HS-5 (cell line): ENCODE measurements around the gene TMX2.

Experiments
- DNase-seq: peaks from one replicate; pipeline ENCODE4 v3.0.0-alpha.2; 2012; ENCODE audit warnings: low read depth

Gene TMX2

DNA sequence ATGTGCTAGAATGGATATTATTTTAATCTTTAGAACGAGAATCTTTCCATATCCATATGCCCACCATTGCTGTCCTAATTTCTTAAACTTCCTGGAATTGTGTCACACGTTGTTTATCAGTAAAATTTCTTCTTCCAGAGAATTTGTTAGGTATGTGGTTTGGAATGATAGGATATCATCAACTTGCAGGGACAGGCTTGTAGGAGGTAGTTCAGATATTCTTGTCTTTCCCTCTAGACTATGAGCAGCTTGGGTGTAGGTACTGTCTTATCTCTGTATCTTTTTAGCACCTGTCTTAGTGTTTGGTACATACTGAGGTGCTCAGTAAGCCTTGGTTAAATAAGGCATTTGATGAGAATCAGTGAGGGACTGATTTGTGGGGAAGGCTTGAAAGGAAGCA, 52.6 kb downstream of the TMX2 start:
- no peak for DNase-seq

DNA sequence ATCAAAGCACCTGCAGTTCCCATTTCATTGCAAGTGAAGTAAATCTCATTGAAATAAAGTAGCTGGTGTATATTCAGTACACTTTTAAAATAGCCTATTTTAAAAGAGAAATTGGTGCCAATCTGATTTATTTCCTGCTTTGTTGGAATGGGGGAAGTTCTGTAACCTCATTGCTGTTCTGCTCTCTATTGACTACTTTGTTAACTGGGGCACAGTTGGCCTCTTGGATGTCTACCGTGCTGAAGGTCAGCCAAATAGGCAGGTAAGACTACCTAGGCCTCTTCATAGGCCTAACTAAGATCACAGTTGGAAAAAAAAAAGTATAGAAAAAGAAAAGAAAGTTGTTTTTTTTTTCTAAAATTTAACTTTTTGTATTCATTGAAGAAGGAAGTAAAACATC, 58.4 kb downstream of the TMX2 start:
- DNase-seq, result no peak

DNA sequence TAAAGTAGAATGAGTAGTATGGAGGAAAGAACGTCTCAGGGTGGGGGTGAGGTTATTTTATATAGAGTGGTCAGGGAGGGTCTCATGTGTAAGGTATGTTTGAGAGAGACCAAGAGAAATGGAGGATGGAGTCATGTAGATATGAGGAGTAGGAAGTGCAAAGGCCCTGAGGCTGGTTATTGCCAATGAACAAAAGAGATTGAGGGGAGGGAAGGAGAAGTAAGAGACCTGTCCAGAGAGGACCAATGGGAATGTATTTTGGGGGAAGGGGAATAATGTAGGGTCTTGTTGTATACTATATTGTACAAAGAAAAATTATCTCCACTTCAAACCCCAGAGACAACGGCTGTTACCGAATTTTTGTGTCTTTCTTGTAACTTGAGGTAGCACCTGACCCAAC, 59.0 kb downstream of the TMX2 start:
- no peak for DNase-seq

DNA sequence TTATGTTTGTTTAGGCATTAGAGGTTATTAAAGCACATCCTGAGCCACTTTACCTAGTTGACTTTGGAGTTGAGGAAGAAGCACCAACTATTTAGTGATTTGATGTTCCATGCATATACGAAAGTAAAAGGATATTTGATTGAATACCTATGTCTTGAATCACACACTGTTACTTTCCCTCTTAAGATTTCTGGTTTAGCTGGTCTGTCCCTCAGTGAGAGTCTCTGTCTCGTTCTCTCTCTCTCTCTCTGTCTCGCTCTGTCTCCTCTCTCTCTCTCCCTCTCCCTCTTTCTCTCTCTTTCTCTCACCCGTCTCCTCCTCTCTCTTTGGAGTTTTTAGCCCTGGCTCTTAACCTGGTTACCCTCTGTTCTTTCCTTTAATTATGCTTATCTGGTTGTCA, 60.2 kb downstream of the TMX2 start:
- no peak for DNase-seq

DNA sequence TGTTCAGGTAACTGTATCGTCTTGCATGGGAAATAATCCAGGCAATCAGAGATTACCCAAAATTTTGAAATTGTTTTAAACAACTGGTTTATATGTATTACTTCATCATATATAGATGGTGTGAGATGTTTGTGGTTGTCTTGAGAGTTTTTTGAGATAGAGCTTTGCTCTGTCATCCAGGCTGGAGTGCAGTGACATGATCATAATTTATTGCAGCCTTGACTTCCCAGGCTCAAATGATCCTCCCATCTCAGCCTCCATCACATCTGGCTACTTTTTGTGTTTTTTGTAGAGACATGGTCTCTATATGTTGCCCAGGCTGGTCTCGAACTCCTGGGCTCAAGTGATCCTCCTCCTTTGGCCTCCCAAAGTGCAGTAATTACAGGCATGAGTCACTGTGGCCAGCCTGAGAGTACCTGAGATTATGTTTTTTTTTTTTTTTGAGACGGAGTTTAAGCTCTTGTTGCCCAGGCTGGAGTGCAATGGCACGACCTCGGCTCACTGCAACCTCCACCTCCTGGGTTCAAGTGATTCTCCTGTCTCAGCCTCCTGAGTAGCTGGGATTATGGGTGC, 60.7 kb downstream of the TMX2 start:
- DNase-seq, result no peak

DNA sequence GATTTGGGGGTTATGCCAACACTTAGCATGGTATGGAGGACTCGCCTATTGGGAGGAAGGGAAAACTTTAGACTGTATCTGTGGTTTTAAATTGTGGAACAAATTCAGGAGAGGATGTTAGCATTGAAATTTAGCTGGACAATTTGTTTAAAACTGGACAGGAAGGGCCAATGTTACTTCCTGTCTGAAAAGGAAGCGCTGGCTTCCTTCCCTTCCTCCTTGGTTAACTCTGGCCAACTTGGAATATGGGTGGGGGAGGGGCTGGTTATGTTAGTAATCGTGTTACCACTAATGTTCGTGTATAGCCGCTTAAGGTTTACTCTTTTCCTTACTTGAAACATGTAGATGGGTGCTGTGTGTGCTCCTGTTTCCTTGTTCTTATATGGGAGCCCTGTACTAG, 63.1 kb downstream of the TMX2 start:
- DNase-seq, result no peak

DNA sequence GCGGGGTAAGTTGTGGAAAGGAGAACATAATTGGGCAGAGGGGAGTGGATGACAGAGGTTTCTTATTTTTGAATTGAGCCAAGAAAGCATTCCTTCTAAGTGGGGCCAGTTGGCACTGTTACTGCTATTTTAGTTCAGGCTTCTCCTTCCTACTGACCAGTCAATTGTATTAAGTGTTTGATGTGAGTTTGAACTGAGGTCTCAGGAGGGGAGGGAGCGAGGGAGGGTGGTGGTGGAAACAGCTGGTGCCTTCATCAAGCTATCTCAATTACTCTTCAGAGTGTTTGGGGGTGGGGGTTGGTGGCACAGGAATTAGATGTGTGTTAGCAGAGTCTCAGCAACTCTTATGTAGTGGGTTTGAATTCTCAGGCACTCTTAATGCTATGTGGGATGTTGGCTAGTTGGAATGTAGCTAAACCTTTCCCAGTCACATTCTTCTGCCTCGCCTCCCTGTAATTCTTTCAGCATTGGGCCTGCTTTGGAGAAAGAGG, 63.7 kb downstream of the TMX2 start:
- DNase-seq, result no peak

DNA sequence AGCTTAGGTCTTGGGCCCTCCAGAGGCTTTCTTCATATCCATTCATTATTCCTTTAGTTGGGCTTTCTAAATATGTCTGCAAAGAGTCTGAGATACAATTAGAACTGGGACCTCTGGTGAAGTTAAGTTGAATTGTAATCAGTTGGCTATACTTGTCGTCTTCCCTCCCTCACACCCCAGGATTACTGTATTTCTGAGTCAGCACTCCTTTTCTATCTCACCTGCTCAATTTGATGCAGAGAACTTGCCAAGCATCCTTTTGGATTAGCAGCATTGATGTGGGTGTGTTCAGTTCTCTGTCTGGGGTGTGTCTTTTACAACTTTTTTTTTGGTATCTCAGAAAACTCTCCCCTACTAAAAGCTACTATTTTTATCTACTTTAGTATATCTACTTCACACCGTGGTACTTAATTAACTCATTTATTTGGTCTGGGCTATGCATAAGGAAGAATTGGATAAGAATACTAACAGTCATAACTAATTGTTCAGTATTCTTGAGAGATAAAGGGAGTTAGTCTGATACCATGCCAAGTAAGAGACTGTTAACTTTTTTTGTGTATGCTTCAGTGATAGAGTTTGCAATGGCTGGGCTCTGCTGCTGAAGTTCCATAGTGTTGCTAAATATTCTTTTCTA, 64.3 kb downstream of the TMX2 start:
- DNase-seq, result no peak

DNA sequence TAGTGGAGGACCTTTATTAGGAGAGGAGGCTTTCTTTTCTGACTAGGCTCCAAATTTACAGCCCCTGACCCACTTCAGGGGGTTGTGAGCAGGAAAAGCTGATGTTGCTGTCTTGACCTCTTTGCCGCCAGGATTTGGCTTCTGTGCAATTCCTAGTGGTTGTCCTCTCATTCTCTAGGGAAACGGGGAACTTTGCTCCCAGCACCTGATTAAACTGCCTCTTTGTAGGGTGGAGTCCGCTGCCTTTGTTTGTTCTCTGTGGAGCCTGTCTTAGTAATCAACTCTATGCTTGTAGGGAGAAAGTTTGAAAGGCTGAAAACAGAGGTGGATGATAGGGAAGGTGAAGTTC, 65.5 kb downstream of the TMX2 start:
- no peak for DNase-seq

DNA sequence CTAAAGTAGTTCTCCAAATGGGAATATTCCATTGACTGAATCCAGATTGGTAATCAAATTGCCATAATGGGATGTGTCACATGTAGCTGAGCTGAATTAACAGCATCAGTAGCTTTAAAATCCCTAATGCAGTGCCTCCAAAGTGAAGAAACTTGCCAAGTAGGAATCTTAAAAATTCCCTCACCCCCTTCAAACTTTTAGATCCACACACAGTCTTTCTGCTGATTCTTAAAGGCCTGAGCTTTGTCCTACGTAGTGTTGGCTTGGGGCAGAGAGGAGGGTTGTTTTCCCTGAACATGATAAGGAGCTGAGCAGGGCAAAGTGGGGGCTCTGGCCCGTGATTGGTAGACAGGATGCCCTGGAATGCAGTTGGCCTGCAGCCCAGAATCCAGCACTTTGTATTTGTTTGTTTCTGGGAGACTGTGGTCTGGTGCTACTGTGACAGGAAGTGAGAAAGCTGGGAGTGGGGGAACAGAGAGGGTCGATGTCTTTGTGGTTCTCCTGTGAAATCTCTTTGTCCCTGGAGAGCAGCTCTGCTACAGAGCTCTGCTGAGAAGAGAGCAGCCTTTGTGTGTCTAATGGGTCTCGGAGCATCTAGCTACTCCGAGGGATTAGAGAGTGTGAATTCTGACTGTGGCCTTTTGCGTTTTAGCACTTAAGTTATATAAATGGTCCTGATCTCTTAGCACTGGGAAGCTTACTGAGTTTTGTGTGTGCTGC, 66.1 kb downstream of the TMX2 start:
- DNase-seq, result peak; percentile 93

DNA sequence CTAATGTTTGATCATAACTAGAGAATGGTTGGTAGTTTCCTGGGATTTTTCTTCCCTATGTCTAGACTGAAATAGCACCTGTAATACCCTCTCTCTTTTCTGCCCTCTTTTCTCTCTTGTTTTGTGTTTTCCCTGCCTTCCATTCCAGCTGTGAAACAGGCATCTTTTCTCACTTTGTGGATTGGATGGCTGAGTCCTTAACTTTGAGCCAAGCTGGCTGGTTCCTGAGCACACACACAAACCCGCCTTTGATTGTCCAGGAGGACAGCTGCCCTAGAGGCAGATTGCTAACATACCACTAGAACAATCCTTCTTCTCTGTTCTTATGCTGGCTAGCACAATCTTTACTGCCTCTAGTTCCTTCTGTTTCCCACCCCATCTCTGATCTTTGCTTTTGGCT, 66.9 kb downstream of the TMX2 start:
- no peak for DNase-seq

DNA sequence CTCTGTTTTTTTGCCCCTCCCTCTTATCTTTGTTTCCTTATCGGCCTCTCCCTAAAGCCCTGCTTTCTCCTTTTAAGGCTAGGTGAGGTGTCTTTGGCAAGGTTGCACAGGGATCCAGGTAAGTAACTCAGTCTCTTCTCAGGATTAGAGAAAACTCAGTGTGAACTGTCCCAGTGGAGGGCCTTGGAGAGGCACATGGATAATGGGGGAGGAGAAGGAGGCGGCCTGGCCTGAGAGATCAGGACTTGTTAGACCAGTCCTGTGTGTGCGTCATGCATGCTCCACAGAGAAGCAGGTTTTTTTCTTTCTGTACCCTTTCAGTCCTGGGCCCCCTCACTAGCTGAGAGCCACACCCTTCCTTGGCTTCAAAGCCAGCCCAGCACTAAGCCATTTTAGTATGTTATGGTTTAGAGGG, 69.1 kb downstream of the TMX2 start:
- DNase-seq, result no peak

DNA sequence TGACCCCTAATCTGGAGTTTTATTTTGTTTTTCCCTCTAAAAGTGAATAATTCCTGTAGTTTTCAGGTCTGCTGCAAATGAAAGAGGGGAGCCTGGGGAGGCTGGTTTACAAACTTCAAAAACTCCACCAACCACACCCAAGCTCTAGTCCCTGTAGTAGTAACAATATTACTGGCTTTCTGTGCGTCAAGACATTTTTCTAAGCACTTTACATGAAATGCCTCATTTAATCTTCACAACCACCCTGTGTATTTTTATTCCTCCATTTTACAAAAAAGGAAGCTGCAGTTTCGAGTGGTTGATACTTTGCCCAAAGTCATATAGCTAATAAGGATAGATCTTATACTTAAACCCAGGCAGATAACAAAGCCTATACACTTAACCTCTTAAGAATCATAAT, 72.7 kb downstream of the TMX2 start:
- no peak for DNase-seq

DNA sequence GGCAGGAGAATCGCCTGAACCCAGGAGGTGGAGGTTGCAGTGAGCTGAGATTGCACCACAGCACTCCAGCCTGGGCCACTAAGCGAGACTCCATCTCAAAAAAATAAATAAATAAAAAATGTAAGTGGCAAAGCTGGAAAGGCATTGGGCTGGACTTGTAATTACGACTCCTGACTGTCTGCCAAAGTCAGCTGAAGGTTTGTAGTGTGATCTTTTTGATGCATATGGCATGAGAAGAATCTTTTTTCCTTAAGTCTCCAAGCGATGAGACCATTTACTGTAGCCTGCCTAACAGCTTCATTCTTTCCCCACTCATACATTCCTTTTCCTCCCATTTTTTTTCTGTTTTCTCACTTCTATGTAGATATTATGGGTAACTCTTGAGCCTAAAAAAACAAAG, 74.0 kb downstream of the TMX2 start:
- DNase-seq, result no peak

DNA sequence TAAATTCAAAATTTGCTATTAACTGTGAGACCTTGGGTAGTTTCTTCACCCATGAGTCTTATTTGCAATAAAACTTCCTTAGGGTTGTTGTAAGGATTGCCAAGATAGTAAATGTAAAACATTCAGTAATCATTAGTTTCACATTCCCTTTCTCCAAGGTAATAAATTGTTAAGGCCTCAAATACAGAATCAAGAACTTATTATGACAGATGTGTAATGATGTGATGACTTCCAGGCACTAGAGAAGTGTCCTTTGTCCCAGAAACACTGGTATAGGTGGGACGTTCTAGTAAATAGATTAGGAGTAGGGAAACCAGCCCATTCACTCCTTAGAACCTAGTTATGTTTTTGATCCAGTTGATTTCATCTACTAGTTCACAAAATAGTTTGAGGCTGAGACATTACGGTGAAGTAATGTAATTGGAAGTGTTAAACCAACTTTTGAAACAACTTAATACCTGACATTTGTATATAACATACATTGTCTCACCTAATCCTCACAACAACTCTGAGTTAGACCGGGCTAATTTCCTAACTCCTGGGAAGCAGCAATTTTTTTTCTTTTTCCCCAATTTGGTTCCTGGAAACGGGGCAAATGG, 74.7 kb downstream of the TMX2 start:
- DNase-seq, result no peak

DNA sequence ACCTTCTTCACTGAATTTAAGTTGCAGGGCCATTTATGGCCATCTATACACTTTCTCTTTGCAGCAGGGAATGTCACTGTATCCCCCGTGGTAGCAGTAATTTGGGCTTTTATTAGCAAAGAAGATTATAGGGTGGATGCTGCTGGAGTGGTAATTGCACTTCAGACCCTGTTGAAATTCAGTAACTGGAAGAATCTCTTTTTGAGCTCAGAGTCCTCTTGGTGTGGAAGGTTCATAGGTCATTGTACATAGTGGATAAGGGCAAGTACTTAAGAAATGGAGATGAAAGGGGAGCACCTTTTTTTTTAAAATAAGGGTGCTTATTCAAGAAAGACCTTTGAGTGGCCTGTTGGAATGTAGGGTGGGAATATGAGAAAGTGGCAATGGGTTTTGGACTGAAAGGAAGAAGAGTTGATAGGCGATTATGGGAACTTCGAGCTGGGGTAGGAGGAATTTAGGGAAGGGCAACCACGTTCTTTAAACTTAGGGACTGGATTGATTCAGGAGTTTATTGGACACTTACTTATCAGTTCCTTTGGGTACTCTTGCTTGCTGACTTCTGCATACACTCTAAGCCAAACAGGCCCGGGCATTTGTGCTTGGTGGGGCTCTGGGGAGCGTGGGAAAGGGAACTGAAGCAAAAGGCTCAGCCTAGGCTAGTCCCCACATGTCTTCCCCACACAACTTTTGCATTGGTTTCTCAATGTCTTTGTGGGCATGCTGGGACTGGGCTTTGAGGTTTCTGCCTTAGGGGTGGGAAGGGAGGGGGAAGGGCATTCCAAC, 75.7 kb downstream of the TMX2 start:
- no peak for DNase-seq

DNA sequence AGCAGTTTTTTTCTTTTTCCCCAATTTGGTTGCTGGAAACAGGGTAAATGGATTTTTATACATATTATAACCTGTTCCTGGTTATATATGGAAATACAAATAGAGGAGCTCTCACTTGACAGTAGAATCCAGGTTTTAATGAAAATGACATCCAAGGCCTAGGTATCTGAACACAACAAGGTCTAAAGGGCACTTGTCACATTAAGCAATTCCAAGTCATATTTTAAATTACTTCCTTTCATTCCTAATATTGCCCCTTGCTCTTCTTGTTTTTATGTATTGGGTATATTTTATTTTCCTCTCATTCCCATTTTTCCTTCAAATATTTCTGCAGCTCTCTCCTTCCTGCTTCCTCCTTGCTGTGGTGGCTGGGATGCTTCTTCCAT, 76.3 kb downstream of the TMX2 start:
- no peak for DNase-seq
